Activated naive CD8-positive, alpha-beta T cell treated with anti-CD3 and anti-CD28 coated beads, Interleukin-2, amount 10 ng/mL, durations not matched to agents 7 days and 5 days (primary cell): Measurements from ENCODE around the gene STK36. TPM values are rescaled to one million over a fixed set of nuclear protein-coding genes. Genes with fewer than 3 reads are reported as not detected.

ENCODE experiments used
- ATAC-seq: fragments of 150-1000 bp; cut with Tn5 transposase; one replicate; pipeline ENCODE4 v1.10.0; 2021; ENCODE audit warnings: low read depth, moderate library complexity
- POLR2A ChIA-PET: fragments of 350-600 bp; sonication (Branson Sonifier 250); formaldehyde crosslinking; loops from one replicate; lab custom pipeline; 2021; ENCODE audit warnings: antibody characterized with exemption; lab: Charles Lee
- DNase-seq: peaks from one replicate; pipeline ENCODE4 v3.0.0; 2021
- H3K27ac Mint-ChIP-seq: one replicate; pipeline ENCODE4 v1.8.0; 2022; ENCODE audit warnings: mild to moderate bottlenecking, mixed read lengths
- H3K27me3 Mint-ChIP-seq: one replicate; pipeline ENCODE4 v1.8.0; 2022; ENCODE audit warnings: mild to moderate bottlenecking, moderate library complexity, mixed read lengths
- H3K36me3 Mint-ChIP-seq: one replicate; pipeline ENCODE4 v1.8.0; 2021; ENCODE audit warnings: mild to moderate bottlenecking, mixed read lengths
- H3K4me1 Mint-ChIP-seq: one replicate; pipeline ENCODE4 v1.8.0; 2021; ENCODE audit warnings: mixed read lengths
- H3K4me3 Mint-ChIP-seq: one replicate; pipeline ENCODE4 v1.8.0; 2022; ENCODE audit warnings: mild to moderate bottlenecking, moderate library complexity, mixed read lengths
- H3K9me3 Mint-ChIP-seq: one replicate; pipeline ENCODE4 v1.8.0; 2021; ENCODE audit warnings: mixed read lengths
- total RNA-seq, 2 experiments: library from RNA; stranded (reverse); gene quantifications; one replicate each; pipeline ENCODE4 v1.2.3, GENCODE V29; 2021

Gene STK36
- total RNA-seq, 2 experiments from 2014 or later: 19.9 to 20.1 TPM

DNA sequence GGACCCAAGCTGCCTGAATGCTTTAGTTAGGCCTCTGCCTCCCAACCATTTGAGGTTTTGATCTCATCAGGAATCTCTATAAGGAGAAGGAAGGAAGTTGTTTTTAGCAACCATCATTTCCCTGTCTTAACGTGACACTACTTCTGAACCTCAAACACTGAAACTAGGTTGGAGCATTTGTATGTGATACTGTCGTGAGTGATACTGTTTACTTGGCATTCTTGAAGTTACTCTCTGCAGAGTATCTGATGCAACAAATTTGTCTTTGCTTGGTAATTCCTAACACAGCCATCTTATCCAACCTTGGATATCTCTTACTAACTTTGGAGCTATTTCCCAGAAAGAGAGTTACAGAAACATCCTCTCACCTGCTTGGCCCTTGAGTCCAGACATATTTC is 60.9 kb downstream of the STK36 start:
- H3K27me3 Mint-ChIP-seq: no peaks in the 10 kb centered on the region
- peaks cover 13% of the 10 kb centered on the region for H3K4me1 Mint-ChIP-seq
- ATAC-seq (no peak), DNase-seq (no peak)
- peaks cover 3% of the 10 kb centered on the region for H3K36me3 Mint-ChIP-seq
- peaks cover under 1% of the 10 kb centered on the region for H3K9me3 Mint-ChIP-seq
- POLR2A ChIA-PET: no interaction called here
- no peak overlapping the region for H3K4me3 Mint-ChIP-seq
- H3K27ac Mint-ChIP-seq: no peak overlapping the region

DNA sequence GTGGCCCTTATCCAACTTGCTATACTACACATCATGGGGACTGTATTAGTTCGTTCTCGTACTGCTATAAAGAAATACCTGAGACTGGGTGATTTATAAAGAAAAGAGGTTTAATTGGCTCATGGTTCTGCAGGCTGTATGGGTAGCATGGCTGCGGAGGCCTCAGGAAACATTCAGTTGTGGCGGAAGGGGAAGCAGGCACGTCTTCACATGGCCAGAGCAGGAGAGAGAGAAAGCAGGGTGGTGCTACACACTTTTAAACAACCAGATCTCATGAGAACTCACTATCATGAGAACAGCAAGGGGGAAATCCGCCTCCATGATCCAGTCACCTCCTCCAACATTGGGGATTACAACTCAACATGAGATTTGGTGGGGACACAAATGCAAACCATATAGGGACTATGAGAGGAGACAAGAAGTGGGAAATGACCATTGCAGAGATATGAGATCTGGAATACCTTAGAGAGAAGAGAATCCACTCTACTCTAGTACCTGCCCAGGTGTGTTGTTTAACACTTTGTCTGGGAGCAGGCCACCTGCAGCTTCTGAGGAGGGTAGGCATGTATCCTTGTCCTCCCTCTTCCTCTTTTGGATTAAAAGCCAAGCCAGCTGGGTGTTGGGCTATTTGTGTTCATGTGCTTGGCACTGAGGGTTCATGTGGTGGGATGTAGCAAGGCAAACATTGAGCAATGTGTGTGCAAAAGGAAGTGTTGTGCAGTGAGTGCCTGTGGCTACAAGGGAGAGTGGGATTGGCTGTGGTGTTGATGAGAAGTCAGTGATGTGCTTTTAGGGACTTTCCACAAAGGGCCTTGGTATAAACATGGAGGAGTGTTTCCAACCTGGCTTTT is 61.5 kb downstream of the STK36 start:
- peaks cover 6% of the 10 kb centered on the region for H3K36me3 Mint-ChIP-seq
- no peak overlapping the region for H3K4me3 Mint-ChIP-seq
- no peaks in the 10 kb centered on the region for H3K27me3 Mint-ChIP-seq
- POLR2A ChIA-PET: no interaction called here
- peak overlapping the region; percentile 5 for H3K27ac Mint-ChIP-seq
- H3K9me3 Mint-ChIP-seq: no peaks in the 10 kb centered on the region
- ATAC-seq (peak; percentile 36), DNase-seq (no peak)
- H3K4me1 Mint-ChIP-seq: peaks cover 13% of the 10 kb centered on the region

DNA sequence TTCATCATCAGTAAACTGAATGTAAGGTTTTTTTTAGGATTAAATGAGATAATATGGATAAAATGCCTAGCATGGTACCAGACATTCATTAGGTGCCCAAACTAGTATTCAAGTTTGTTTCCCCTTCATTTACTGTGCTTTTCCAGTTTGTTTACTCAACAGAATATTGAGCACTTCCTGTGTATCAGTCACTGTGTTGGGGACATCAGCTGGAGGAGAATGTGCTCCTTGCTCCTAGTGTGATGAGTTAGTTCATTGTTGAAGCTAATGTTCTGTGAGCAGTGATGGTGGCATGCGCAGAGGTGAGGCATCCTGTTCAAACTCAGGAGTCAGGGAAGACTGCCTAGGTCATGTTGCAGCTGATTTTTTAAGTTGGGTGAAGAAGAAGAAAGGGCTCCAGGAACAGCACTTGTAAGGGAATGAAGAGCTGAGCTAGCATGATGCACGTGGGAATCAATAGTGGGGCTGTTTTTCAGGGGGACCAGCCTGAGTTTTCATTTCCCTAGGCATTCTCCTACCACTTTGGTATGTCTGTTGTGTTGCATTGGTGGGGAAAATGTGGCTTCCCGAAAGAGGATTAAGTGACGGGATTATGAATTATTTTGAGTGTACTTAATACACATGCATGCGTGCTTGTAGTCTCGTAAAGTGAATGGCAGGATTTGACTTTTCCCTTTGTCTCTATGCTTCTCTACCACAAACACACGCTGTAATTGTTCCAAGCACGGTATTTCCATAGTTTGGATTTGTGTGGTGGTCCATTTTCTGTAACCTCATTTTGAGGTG is 62.5 kb downstream of the STK36 start:
- H3K4me3 Mint-ChIP-seq: no peak overlapping the region
- H3K9me3 Mint-ChIP-seq: no peaks in the 10 kb centered on the region
- H3K36me3 Mint-ChIP-seq: peaks cover 6% of the 10 kb centered on the region
- peaks cover 13% of the 10 kb centered on the region for H3K4me1 Mint-ChIP-seq
- DNase-seq (no peak), ATAC-seq (no peak)
- no peaks in the 10 kb centered on the region for H3K27me3 Mint-ChIP-seq
- peak overlapping the region; percentile 24 for H3K27ac Mint-ChIP-seq
- POLR2A ChIA-PET: no interaction called here

GRCh38 chr2:218736531-218736930 is 64.6 kb downstream of the STK36 start:
- DNase-seq: no peak
- Mint-ChIP-seq H3K9me3 (no peaks in the 10 kb centered on the region), H3K27me3 (no peaks in the 10 kb centered on the region), H3K4me1 (peaks cover 13% of the 10 kb centered on the region), H3K27ac (no peak overlapping the region), H3K36me3 (peaks cover 15% of the 10 kb centered on the region), H3K4me3 (no peak overlapping the region)
- POLR2A ChIA-PET: no interaction called here
- no peak for ATAC-seq

DNA sequence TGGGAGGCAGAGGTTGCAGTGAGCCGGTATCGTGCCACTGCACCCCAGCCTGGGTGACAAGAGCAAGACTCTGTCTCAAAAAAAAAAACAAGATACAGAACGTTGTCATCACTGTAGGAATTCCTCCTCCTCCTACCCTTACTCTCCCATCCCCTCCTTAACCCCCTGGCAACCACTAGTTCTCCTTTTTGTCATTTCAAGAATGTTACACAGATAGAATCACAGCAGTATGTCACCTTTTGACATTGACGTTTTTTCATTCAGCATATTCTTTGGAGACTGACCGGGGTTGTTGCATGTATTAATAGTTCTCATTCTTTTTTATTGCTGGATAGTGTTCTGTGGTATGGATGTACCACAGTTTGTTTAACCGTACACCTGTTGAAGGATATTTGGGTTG is 71.2 kb downstream of the STK36 start:
- no peak overlapping the region for H3K4me3 Mint-ChIP-seq
- H3K4me1 Mint-ChIP-seq: no peaks in the 10 kb centered on the region
- H3K27ac Mint-ChIP-seq: no peak overlapping the region
- peaks cover 32% of the 10 kb centered on the region for H3K36me3 Mint-ChIP-seq
- no peak for ATAC-seq
- POLR2A ChIA-PET: no interaction called here
- no peaks in the 10 kb centered on the region for H3K27me3 Mint-ChIP-seq
- H3K9me3 Mint-ChIP-seq: no peaks in the 10 kb centered on the region
- DNase-seq: no peak

DNA sequence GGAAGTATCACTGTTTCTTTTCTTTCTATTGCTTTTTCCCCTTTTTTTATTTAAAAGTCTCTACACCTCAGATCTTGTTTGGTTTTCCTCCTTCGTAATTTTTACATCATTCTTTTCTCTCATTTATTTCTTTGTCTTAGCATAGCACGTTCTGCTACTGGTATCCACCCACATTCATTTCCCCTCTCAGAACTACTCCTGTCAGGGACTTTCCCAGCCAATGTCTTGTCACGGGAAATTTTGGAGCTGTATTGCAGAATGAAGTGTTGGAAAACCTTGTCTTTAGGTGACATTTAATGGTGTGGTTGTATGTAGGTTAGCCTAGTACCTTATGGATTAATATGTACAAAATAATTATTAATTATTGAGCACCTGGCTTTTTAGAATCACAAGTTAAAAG is 72.7 kb downstream of the STK36 start:
- no peaks in the 10 kb centered on the region for H3K4me1 Mint-ChIP-seq
- DNase-seq: no peak
- H3K27me3 Mint-ChIP-seq: no peaks in the 10 kb centered on the region
- no peaks in the 10 kb centered on the region for H3K9me3 Mint-ChIP-seq
- no peak for ATAC-seq
- no peak overlapping the region for H3K27ac Mint-ChIP-seq
- peaks cover 32% of the 10 kb centered on the region for H3K36me3 Mint-ChIP-seq
- POLR2A ChIA-PET: no interaction called here
- H3K4me3 Mint-ChIP-seq: no peak overlapping the region

DNA sequence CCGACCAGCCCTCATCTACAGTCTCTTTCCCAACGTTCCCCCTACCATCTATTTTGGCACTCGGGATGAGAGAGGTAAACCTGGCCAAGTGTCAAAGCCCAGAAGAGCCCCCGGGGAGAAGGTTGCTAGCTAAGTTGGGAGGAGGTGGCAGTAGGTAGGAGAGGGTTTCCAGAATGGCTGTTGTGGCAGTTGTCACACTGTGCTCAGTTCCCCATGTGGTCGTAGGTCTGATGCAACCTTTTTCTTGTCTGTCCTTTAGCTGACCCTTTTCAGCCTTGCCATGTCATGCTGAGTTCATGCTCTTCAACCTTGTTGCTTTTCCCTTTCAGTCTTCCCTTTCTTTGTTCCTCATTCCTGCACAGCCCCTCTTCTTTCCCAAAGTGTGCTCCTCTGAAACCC is 73.3 kb downstream of the STK36 start:
- Mint-ChIP-seq H3K27me3 (no peaks in the 10 kb centered on the region), H3K4me1 (no peaks in the 10 kb centered on the region), H3K36me3 (peaks cover 29% of the 10 kb centered on the region), H3K9me3 (no peaks in the 10 kb centered on the region), H3K4me3 (no peak overlapping the region), H3K27ac (no peak overlapping the region)
- POLR2A ChIA-PET: no interaction called here
- ATAC-seq (no peak), DNase-seq (no peak)

- Mint-ChIP-seq H3K4me3 (no peak overlapping the region), H3K4me1 (no peaks in the 10 kb centered on the region), H3K27me3 (no peaks in the 10 kb centered on the region), H3K27ac (no peak overlapping the region), H3K36me3 (peaks cover 27% of the 10 kb centered on the region), H3K9me3 (no peaks in the 10 kb centered on the region)
- POLR2A ChIA-PET: interaction anchor here (0.6 kb wide), 1 partner anchor 37 kb away, joined by 3 read pairs; no protein-coding TSS in a partner anchor
- ATAC-seq (no peak), DNase-seq (no peak)
These were observed 73.9 kb downstream of the STK36 start for GRCh38 chr2:218745559-218746469.

GRCh38 chr2:218746470-218746795 is 74.5 kb downstream of the STK36 start:
- POLR2A ChIA-PET: interaction anchor here (0.6 kb wide), 1 partner anchor 38 kb away, joined by 3 read pairs; no protein-coding TSS in a partner anchor
- Mint-ChIP-seq H3K4me1 (no peaks in the 10 kb centered on the region), H3K27me3 (no peaks in the 10 kb centered on the region), H3K9me3 (no peaks in the 10 kb centered on the region), H3K27ac (no peak overlapping the region), H3K36me3 (peaks cover 27% of the 10 kb centered on the region), H3K4me3 (no peak overlapping the region)
- ATAC-seq: no peak
- DNase-seq: no peak

DNA sequence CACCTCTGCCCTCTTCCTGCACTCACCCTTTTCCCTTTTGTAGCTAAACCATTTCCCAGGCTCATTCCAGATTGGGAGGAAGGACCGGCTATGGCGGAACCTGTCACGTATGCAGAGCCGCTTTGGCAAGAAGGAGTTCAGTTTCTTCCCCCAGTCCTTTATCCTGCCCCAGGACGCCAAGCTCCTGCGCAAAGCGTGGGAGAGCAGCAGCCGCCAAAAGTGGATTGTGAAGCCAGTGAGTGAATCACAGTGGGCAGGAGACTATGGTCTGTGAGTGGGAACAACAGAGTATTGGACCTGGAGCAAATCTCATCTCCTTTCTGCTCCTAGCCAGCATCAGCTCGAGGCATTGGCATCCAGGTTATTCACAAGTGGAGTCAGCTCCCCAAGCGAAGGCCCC is 75.1 kb downstream of the STK36 start:
- Mint-ChIP-seq H3K27ac (no peak overlapping the region), H3K4me1 (no peaks in the 10 kb centered on the region), H3K4me3 (no peak overlapping the region), H3K27me3 (no peaks in the 10 kb centered on the region), H3K36me3 (peaks cover 27% of the 10 kb centered on the region), H3K9me3 (no peaks in the 10 kb centered on the region)
- ATAC-seq (no peak), DNase-seq (no peak)
- POLR2A ChIA-PET: no interaction called here

GRCh38 chr2:218748741-218749441 is 77.0 kb downstream of the STK36 start:
- Mint-ChIP-seq H3K9me3 (no peaks in the 10 kb centered on the region), H3K27ac (no peak overlapping the region), H3K4me3 (no peak overlapping the region), H3K36me3 (peaks cover 27% of the 10 kb centered on the region), H3K27me3 (no peaks in the 10 kb centered on the region), H3K4me1 (no peaks in the 10 kb centered on the region)
- DNase-seq (no peak), ATAC-seq (no peak)
- POLR2A ChIA-PET: no interaction called here
